Measurements from ENCODE around the gene TMCC2.

Gene TMCC2

GRCh38 chr1:205241366-205242030, 13.8 kb downstream of the TMCC2 start:
- DNase-seq = no peak

GRCh38 chr1:205243350-205244191, 15.8 kb downstream of the TMCC2 start:
- DNase-seq = no peak

GRCh38 chr1:205244384-205244783, 16.6 kb downstream of the TMCC2 start:
- DNase-seq = no peak

- DNase-seq = no peak
Measured at GRCh38 chr1:205245096-205245495, 17.4 kb downstream of the TMCC2 start.

GRCh38 chr1:205246351-205247119, 18.8 kb downstream of the TMCC2 start:
- no peak for DNase-seq

GRCh38 chr1:205247130-205247921, 19.6 kb downstream of the TMCC2 start:
- DNase-seq = no peak

- DNase-seq = no peak
Measured at GRCh38 chr1:205248793-205249601, 21.3 kb downstream of the TMCC2 start.

- DNase-seq = no peak
Measured at GRCh38 chr1:205249651-205250050, 21.9 kb downstream of the TMCC2 start.

- no peak for DNase-seq
Measured at GRCh38 chr1:205250699-205251098, 23.0 kb downstream of the TMCC2 start.

- no peak for DNase-seq
Measured at GRCh38 chr1:205251576-205251975, 23.8 kb downstream of the TMCC2 start.

- peak; percentile 70 for DNase-seq
Measured at GRCh38 chr1:205255941-205256780, 28.4 kb downstream of the TMCC2 start.

- DNase-seq = no peak
Measured at GRCh38 chr1:205256951-205257625, 29.3 kb downstream of the TMCC2 start.

GRCh38 chr1:205257735-205258134, 30.0 kb downstream of the TMCC2 start:
- no peak for DNase-seq

GRCh38 chr1:205258261-205258691, 30.5 kb downstream of the TMCC2 start:
- no peak for DNase-seq

- DNase-seq = no peak
Measured at GRCh38 chr1:205258719-205259118, 31.0 kb downstream of the TMCC2 start.

- DNase-seq = no peak
Measured at GRCh38 chr1:205259324-205259832, 31.6 kb downstream of the TMCC2 start.

- no peak for DNase-seq
Measured at GRCh38 chr1:205259998-205260397, 32.3 kb downstream of the TMCC2 start.

- DNase-seq = no peak
Measured at GRCh38 chr1:205260948-205261732, 33.4 kb downstream of the TMCC2 start.
